Fibroblast of villous mesenchyme (primary cell): Measurements from ENCODE around the gene LAMTOR2. TPM values are rescaled to one million over a fixed set of nuclear protein-coding genes. Genes with fewer than 3 reads are reported as not detected.

ENCODE experiments used
- DNase-seq: peaks from one replicate; pipeline ENCODE4 v3.0.0-alpha.2; 2010; ENCODE audit warnings: low read depth
- H3K4me3 ChIP-seq: 2 replicates; pipeline ENCODE4 v1.5.1; 2011; ENCODE audit warnings: low read depth, mild to moderate bottlenecking, low read length
- CTCF ChIP-seq: IDR thresholded peaks from 2 replicates; pipeline ENCODE4 v1.5.1; 2012; ENCODE audit warnings: low read depth, mild to moderate bottlenecking, low read length; ENCODE audit not compliant: insufficient read depth
- total RNA-seq: library from RNA; depleted of rRNA; stranded (reverse); fragments of >200 nt; gene quantifications from 2 replicates; pipeline ENCODE4 v1.2.3, GENCODE V29; 2012

The LAMTOR2 gene
- total RNA-seq, 1 donor: 40.6 TPM

- DNase-seq: no peak
- TF ChIP-seq CTCF: no peak
- peak overlapping the region; percentile 56 for H3K4me3 ChIP-seq
These were observed 26.2 kb downstream of the LAMTOR2 start for GRCh38 chr1:156080863-156081179.

GRCh38 chr1:156081180-156081916 is 26.8 kb downstream of the LAMTOR2 start:
- no peak for DNase-seq
- TF ChIP-seq CTCF: no peak
- peak overlapping the region; percentile 88 for H3K4me3 ChIP-seq

GRCh38 chr1:156081917-156082308 is 27.3 kb downstream of the LAMTOR2 start:
- H3K4me3 ChIP-seq: peak overlapping the region; percentile 88
- TF ChIP-seq CTCF: no peak
- DNase-seq: no peak

- peak; percentile 65 for DNase-seq
- peak within 1 kb of the TSS; percentile 88 for H3K4me3 ChIP-seq
- no peak for TF ChIP-seq CTCF
These were observed 27.9 kb downstream of the LAMTOR2 start, which contains the start of gene MEX3A for GRCh38 chr1:156082309-156083091. Gene MEX3A (minus strand): TSS chr1:156082465. CDS start chr1:156081998, 467 bp downstream.

- H3K4me3 ChIP-seq: no peak overlapping the region
- no peak for DNase-seq
- TF ChIP-seq CTCF: no peak
These were observed 29.5 kb downstream of the LAMTOR2 start for GRCh38 chr1:156083800-156084790.

- no peak overlapping the region for H3K4me3 ChIP-seq
- peak; percentile 70 for DNase-seq
- TF ChIP-seq CTCF: no peak
These were observed 31.7 kb downstream of the LAMTOR2 start for GRCh38 chr1:156086256-156086662.
